ENCODE data around the gene TRIM37. TPM values are rescaled to one million over a fixed set of nuclear protein-coding genes. Genes with fewer than 3 reads are reported as not detected.
A peak's percentile ranks its signal among the peaks of the same experiment; 100 is the strongest.

Gene TRIM37
- polyA plus RNA-seq, 1 of the 3 experiments (the other 2 are of a cell fraction) = 20.5 TPM

- TF ChIP-seq CHD2 (IDR thresholded peaks at IDR 0.05; ENCODE audit: low read length, partially characterized antibody) (no peak), REST (IDR thresholded peaks at IDR 0.05; ENCODE audit: low read depth, low read length) (no peak), JUND (IDR thresholded peaks at IDR 0.05) (no peak), FOSL2 (IDR thresholded peaks at IDR 0.05; ENCODE audit: borderline replicate concordance, low read depth) (no peak), MAX (IDR thresholded peaks at IDR 0.05; ENCODE audit: low read depth) (no peak), EP300 (IDR thresholded peaks at IDR 0.05; ENCODE audit: borderline replicate concordance in 1 of 2, low read depth in 1 of 2, low read length in 1 of 2) (no peak), GABPA (IDR thresholded peaks at IDR 0.05; ENCODE audit: low read depth) (no peak), MXI1 (IDR thresholded peaks at IDR 0.05; ENCODE audit: low read depth, low read length) (no peak), TEAD4 (IDR thresholded peaks at IDR 0.05; ENCODE audit: borderline replicate concordance, insufficient read depth) (no peak), RXRA (IDR thresholded peaks at IDR 0.05; ENCODE audit: borderline replicate concordance, low read depth) (no peak), EZH2phosphoT487 (IDR thresholded peaks at IDR 0.05; ENCODE audit: borderline replicate concordance, low read depth) (no peak), NRF1 (IDR thresholded peaks at IDR 0.05; ENCODE audit: low read depth, low read length) (no peak), TCF12 (IDR thresholded peaks at IDR 0.05) (no peak), USF1 (IDR thresholded peaks at IDR 0.05; ENCODE audit: borderline replicate concordance, low read depth) (no peak), ELF1 (IDR thresholded peaks at IDR 0.05) (no peak), RCOR1 (IDR thresholded peaks at IDR 0.05; ENCODE audit: low read length) (no peak), IRF3 (IDR thresholded peaks at IDR 0.05; ENCODE audit: low read depth, low read length) (no peak), ZBTB33 (IDR thresholded peaks at IDR 0.05; ENCODE audit: borderline replicate concordance, low read depth) (no peak), SMC3 (IDR thresholded peaks at IDR 0.05; ENCODE audit: low read depth, low read length) (no peak), FOXJ3 (CRISPR knock-in tag; IDR thresholded peaks at IDR 0.05) (no peak)
- Histone ChIP-seq H3K9ac (no peak overlapping the region), H3F3A (replicated peaks; ENCODE audit: insufficient read depth) (peaks cover 5% of the 10 kb centered on the region), H3K9me3 (no peaks in the 10 kb centered on the region), H3K27ac (ENCODE audit: low read depth in 2 of 2, low read length in 1 of 2) (peak overlapping the region in 1 of 2 experiments; percentile 35; a peak in 2 of 4 replicates), H4K20me1 (ENCODE audit: insufficient read depth) (no peaks in the 10 kb centered on the region), H3K4me2 (no peak overlapping the region), H3K27me3 (ENCODE audit: insufficient read depth) (no peaks in the 10 kb centered on the region), H2AFZ (ENCODE audit: low read depth) (no peak overlapping the region), H3K79me2 (ENCODE audit: insufficient read depth) (no peaks in the 10 kb centered on the region; the same call in 1 of the 2 replicates), H3K4me1 (ENCODE audit: control insufficient read depth in 1 of 2, insufficient read depth in 2 of 2, low read depth in 1 of 2, low read length in 1 of 2) (peaks cover 0 to 3% of the 10 kb centered on the region in 2 experiments; a peak in 1 of 4 replicates), H3K4me3 (ENCODE audit: low read depth in 2 of 2, low read length in 1 of 2) (no peak overlapping the region), H3K9me2 (no peaks in the 10 kb centered on the region), H3K36me3 (replicated peaks in 1 of 2; ENCODE audit: control insufficient read depth in 1 of 2, insufficient read depth in 2 of 2, low read length in 1 of 2) (peaks cover 55 to 85% of the 10 kb centered on the region in 2 experiments)
- ChIA-PET POLR2A (no interaction called here), CTCF (interaction anchor here (0.9 kb wide), 1 partner anchor 12 kb away, joined by 3 read pairs; no protein-coding TSS in a partner anchor)
- DNase-seq = no peak
- 92% methylated on average over 1 of the region's 1 CpG for WGBS (ENCODE audit: low lambda C conversion rate)
Measured at GRCh38 chr17:59073972-59074371, 32.7 kb downstream of the TRIM37 start.
